Activated gamma-delta T cell (primary cell): ENCODE results near the gene WDR70.
"Not testable (repeated sequence)": the region's sequence is repeated elsewhere in the genome, so short reads cannot be mapped to it uniquely, and the experiment has no call there.

ENCODE experiments used
- DNase-seq: peaks from one replicate; lab custom pipeline; 2025; lab: John Stamatoyannopoulos, UW

WDR70 gene

GRCh38 chr5:37640088-37640487 lies 261.0 kb downstream of the WDR70 start:
- DNase-seq, result no peak

- no peak for DNase-seq
Measured at GRCh38 chr5:37641933-37642332, 262.8 kb downstream of the WDR70 start.

GRCh38 chr5:37645707-37646106 lies 266.6 kb downstream of the WDR70 start:
- no peak for DNase-seq

- DNase-seq, result not testable (repeated sequence)
Measured at GRCh38 chr5:37654566-37654965, 275.4 kb downstream of the WDR70 start.

- no peak for DNase-seq
Measured at GRCh38 chr5:37657046-37657445, 277.9 kb downstream of the WDR70 start.

GRCh38 chr5:37658440-37658839 lies 279.3 kb downstream of the WDR70 start:
- DNase-seq, result no peak

GRCh38 chr5:37660319-37660718 lies 281.2 kb downstream of the WDR70 start:
- DNase-seq, result no peak

- DNase-seq, result no peak
Measured at GRCh38 chr5:37661227-37661920, 282.3 kb downstream of the WDR70 start.

- no peak for DNase-seq
Measured at GRCh38 chr5:37661951-37662350, 282.8 kb downstream of the WDR70 start.

GRCh38 chr5:37662362-37662761 lies 283.2 kb downstream of the WDR70 start:
- DNase-seq, result no peak

- DNase-seq, result no peak
Measured at GRCh38 chr5:37662789-37663485, 283.8 kb downstream of the WDR70 start.

- no peak for DNase-seq
Measured at GRCh38 chr5:37663538-37663937, 284.4 kb downstream of the WDR70 start.

- DNase-seq, result no peak
Measured at GRCh38 chr5:37664551-37664950, 285.4 kb downstream of the WDR70 start.

GRCh38 chr5:37665272-37665671 lies 286.2 kb downstream of the WDR70 start:
- DNase-seq, result no peak

- no peak for DNase-seq
Measured at GRCh38 chr5:37665889-37666288, 286.8 kb downstream of the WDR70 start.

GRCh38 chr5:37667430-37667829 lies 288.3 kb downstream of the WDR70 start:
- DNase-seq, result no peak

- DNase-seq, result no peak
Measured at GRCh38 chr5:37667846-37668245, 288.7 kb downstream of the WDR70 start.

- no peak for DNase-seq
Measured at GRCh38 chr5:37668524-37669047, 289.5 kb downstream of the WDR70 start.

- DNase-seq, result not testable (repeated sequence)
Measured at GRCh38 chr5:37672118-37672588, 293.0 kb downstream of the WDR70 start.

- not testable (repeated sequence) for DNase-seq
Measured at GRCh38 chr5:37674361-37674760, 295.2 kb downstream of the WDR70 start.

GRCh38 chr5:37679326-37679725 lies 300.2 kb downstream of the WDR70 start:
- not testable (repeated sequence) for DNase-seq

- not testable (repeated sequence) for DNase-seq
Measured at GRCh38 chr5:37679903-37680302, 300.8 kb downstream of the WDR70 start.

GRCh38 chr5:37683072-37683471 lies 304.0 kb downstream of the WDR70 start:
- no peak for DNase-seq
